Stimulated activated CD8-positive, alpha-beta memory T cell treated with anti-CD3 and anti-CD28 coated beads, Interleukin-4, amount 100 ng/mL, for 1 hour (primary cell): ENCODE data around the gene RNF121.

Experiments
- DNase-seq, 2 donors: peaks; one replicate each; pipeline ENCODE4 v3.0.0-alpha.2; 2020; ENCODE audit warnings: low read depth in 2 of 2, low spot score in 1 of 2

The RNF121 gene

DNA sequence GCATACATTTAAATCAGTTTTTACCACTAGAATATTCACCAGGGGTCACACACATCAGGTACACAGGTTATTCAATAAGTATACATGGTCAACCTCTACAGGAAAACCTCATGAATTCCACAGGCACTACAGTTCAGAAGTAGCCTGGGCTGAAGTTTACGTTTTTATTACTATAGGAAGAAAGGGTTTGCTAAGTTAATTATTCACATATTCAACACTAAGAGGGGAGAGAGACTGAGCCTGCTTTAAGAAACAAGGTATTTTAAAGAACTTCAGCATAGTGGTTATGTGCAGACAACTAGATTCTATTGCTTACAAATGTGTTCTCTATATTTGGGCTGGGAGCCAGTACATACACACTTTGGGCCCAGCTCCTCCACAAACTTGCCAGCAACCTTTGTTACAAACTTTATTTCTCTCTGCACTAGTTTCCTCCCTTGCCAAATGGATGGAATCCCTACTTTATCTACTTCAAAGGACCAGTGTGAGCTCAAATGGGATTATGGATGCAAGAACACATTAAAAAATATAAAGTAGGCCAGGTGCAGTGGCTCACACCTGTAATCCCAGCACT lies 101.7 kb downstream of the RNF121 start:
- no peak for DNase-seq

DNA sequence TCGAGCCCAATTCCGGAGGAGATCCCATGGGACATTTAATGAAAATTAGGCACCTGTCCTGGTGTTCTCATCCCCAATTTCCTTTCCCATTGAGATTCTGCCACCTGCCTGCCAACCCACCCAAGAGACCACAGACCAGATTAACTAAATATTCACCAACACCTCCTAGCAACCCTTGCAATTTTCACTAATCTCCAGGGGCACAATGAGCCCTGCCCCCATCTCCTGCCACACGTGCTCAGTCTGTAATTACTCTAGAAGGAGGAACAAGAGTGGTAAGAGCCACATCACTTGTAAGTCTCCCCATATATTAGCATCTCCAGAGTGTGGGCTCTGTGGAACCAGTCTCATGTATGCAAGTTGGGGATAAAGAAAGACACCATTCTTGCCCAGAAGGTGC lies 107.8 kb downstream of the RNF121 start:
- DNase-seq = no peak

DNA sequence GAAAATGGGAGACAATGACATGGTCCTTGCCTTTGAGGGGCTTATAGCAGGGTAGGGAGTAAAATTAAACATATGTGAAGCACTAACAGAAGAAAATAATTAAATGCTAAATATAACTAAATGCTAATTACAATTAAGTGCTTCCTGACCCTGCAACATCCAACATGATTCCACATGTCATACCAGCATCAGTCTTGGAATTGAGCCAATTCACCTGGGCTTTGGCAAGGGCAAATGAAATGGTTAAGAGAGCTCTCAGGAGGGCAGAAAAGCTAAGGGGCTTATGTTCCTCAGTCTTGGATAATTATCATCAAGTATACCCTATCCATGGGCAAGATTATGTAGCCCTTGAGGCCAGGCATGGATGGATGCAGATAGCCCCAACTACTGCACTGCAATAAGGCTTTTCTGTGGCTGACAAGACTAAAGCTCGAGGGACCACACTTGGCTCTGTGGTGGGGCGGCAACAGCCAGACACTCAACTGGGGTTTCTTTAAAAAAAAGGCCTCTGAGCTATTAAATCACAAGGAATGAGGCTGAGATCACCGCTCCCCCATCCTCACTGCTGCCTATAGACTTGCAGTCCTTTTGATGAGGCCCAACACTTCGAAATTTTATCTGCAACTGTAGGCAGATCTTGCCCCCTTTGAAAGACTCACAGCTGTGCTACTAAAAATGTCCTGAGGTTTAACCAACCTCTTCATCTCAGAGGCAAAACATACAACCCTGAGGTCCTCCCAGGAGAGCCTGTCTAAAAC lies 108.9 kb downstream of the RNF121 start:
- DNase-seq = no peak

DNA sequence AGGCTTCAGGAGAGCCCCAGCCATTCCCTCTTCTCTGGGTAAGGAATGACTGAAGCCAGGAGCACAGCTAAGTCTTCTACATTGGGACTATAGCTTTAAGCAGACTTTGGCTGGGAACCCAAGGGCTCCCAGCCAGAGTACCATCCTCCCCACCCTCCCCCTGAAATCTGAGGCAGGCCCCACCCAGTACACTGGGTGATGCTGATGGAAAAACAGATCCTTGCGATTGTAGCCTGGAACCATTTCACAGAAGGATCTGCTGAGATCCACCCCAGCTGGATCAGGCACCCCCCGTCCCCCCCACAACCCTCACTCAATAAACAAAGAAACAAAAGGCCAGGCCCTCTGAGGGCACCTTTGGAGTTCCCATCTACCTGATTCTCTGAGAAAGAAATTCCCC lies 109.6 kb downstream of the RNF121 start:
- DNase-seq = no peak

DNA sequence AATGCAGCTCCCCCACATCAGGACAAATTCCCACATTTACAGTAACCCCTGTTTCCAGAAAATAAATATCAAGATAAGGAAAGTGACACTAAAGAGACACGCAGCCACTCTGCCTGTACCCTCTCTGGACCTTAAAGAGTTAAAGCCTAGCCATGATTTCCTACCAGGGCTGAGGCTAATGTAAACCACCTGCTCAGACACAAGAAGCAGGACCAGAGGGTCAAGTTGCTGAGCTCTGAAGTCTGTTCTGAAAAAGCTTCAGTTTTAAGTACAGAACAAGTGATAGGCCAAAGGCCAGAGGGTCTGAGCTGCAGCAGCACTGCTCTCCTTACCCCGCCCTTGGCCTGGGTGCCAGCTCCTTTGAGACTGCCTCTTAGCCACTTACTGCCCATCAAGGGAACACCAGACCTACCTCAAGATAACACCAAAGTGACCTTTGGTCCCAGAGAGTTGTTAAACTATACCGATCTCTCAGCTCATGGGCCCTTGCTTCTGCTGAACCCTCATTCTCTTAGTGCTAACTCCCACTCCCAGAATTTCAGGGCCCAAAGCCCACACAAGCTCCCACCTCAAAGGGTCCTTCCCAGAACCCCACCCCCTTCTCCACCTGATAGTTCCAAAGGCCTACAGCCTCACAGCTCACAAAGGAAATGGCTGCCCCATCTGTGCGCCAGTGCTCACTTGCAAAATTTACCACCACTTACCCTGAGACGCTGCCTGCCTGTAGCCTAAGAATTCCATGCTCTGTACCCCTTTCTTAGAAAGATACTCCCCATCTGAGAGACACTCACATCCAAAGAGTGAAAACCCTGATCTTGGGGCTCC lies 110.4 kb downstream of the RNF121 start:
- DNase-seq = no peak

DNA sequence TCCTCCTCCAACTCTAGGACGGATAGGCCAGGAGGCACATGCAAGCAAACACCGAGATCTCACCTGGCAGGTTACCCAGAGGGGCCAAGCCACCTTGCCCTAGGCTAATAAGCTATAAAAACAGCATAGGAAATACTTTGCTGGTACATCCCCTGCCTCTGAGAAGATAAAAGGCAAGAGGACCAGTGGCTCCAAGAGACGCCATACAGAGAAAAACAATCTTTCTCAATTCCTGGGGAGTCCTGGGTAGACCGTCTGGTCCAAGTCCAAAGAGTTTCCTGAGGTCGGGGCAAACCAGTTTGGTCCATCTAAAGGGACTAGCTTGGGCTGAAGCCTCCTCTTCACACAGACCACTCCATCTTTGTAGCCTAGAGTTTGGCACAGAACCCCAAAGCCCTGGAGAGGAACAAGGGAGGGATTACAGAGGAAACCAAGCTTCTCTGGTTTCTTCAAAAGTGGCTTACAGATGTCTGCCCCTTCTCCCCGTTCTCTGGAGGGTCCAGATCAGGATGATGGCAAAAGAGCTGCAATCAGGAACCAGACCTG lies 111.1 kb downstream of the RNF121 start:
- DNase-seq = no peak

DNA sequence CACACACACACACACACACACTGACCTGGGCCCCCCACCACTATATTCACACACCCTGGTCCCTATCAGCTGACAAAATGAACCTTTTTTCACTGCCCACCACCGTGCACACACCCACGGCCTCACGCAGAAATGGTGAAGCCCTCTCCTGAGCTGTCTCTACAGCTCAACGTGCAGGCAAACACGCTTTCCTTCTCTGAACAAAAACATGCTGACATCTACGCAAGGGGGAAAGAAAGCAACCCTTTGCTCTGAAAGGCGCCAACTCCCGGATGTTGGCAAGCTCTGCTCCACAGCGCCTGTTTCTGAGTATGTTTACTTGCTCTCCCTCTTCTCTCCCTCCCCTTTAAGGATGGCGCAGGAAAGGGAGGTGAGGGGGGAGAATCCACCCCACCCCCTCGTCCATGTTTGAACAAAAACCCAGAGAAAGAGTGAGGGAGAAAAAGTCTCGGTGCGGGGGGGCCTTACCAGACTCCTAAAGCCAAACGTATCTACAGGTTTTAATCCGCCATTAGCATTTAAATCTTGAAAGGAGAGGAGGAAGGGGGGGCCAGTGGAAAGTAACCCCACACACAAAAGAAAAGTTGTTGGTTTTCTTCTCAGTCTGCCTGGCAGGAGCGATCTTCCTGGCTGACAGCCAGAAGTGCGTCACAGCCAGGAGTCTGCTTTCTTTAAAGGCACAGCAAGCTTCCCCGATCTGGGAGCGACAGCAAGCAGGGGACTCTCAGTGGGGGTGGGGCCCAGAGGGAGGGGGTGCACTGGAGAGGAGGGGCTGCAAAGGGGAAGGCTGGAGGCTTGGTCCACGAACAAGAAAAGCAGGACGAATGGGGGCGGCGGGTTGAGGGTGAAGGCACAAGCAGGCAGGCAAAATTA lies 111.9 kb downstream of the RNF121 start:
- peak; percentile 49 to 61 for DNase-seq

DNA sequence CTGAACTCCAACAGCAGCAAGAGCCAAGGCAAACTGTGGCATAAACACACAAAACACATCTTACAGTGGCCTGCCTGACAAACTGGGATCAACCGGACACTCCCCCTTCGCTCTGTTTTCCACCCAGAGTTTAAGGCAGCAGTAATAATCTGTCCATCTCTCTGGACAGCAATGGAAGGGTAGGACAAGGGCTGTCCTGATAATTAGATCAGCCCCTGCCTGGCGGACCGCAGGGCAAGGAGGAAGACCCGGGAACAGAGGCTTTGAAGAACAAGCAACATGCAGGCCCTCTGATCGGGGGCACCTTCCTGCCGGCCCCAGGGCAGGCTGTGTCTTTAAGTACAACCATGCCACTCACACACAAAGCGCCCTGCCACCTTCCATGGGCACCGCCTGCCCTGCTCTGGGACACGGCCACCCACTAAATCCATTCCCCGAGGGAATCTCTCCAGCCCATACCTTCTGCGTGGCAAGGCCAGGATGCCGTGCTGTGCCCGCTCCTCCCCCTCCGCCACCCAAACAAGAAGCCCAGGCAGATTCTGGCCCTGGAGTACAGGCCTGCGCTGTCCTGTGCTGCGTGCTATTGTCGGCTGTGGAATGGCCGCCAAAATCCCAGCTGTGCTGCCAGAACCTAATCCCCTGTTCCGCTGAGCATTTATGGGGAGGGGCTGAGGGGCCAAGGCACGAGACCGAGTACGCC lies 112.7 kb downstream of the RNF121 start:
- DNase-seq = no peak

DNA sequence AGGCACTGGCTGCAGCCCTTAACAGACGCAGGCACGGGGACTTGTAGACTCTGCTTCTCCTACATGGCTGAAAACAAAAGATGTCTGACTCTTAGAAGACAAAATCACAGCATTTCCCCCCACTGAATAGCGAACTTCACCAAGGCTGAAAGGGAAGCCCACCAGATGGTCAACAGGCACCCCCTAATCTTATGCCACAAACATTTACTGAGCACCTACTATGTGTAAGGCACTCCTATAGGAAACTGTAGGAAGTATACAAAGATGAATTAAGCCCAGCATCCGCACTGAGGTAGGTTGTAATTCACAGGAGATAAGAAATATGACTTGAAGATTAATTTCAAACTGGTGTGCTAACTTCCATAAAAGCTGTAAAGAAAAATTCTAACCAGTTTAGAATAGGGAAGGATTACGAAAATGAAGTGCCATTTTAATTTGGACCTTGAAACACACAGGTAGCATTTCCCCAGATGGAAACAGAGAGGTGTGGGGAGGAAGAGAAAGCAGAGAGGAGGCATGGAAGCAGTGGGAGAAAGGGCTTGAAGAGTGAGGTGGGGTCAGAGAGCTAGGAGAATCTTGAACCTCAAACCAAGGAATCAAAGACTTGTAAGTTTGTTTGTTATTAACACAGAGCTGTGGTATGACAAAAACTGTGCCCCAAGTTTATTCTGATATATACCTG lies 113.4 kb downstream of the RNF121 start:
- no peak for DNase-seq

DNA sequence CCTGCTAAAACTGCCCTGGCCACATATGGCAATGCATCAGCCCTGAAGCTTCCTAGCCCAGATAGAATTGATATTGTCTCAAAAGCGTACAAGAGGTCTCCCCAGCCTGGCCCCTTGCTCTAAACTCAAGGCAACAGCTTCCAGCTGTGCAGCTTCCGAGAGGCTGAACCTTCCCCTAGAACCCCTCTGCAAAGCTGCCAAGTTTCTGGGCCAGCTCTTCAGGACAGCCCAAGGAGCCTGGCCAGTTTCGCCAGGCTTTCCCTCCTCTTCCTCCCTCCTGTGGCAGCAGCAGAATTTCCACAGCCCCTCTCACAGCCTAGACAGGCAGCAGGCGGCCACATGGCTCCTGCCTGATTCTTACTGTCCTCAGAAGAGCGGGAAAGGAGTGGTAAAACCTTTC lies 117.0 kb downstream of the RNF121 start:
- DNase-seq = no peak
